Mesenchymal stem cell (in vitro differentiated cells and primary cell): Measurements from ENCODE around the gene ASPHD2.

Experiments
- DNase-seq: peaks from one replicate; pipeline ENCODE4 v3.0.0-alpha.2; 2013
- H2AFZ ChIP-seq: one replicate; pipeline ENCODE4 v1.6.1; 2013; ENCODE audit warnings: low read depth, mild to moderate bottlenecking, control low read depth, inconsistent platforms, low read length, moderate library complexity
- H2AK5ac ChIP-seq: 2 replicates; pipeline ENCODE4 v1.6.1; 2013; ENCODE audit warnings: low read length, moderate library complexity, mild to moderate bottlenecking, inconsistent platforms; ENCODE audit not compliant: severe bottlenecking
- H2BK120ac ChIP-seq: one replicate; pipeline ENCODE4 v1.6.1; 2013; ENCODE audit warnings: low read depth, mild to moderate bottlenecking, inconsistent platforms, low read length, moderate library complexity
- H2BK12ac ChIP-seq, 2 experiments: one replicate each; pipeline ENCODE4 v1.6.1; 2013; ENCODE audit warnings: inconsistent platforms in 2 of 2, low read length in 2 of 2, mild to moderate bottlenecking in 2 of 2, moderate library complexity in 2 of 2, control low read depth in 1 of 2
- H2BK15ac ChIP-seq: one replicate; pipeline ENCODE4 v1.6.1; 2013; ENCODE audit warnings: mild to moderate bottlenecking, low read depth, inconsistent platforms; ENCODE audit not compliant: poor library complexity, severe bottlenecking
- H2BK5ac ChIP-seq: 2 replicates; pipeline ENCODE4 v1.6.1; 2013; ENCODE audit warnings: low read depth, mild to moderate bottlenecking, low read length, control low read depth, inconsistent platforms; ENCODE audit not compliant: poor library complexity, severe bottlenecking
- H3K14ac ChIP-seq, 2 experiments: one replicate each; pipeline ENCODE4 v1.6.1; 2013; ENCODE audit warnings: inconsistent platforms in 2 of 2, low read length in 2 of 2, control low read depth in 1 of 2, mild to moderate bottlenecking in 1 of 2, moderate library complexity in 1 of 2
- H3K18ac ChIP-seq, 2 experiments: one replicate each; pipeline ENCODE4 v1.6.1; 2013; ENCODE audit warnings: inconsistent platforms in 2 of 2, low read length in 2 of 2, control low read depth in 1 of 2, low read depth in 1 of 2, mild to moderate bottlenecking in 1 of 2
- H3K23ac ChIP-seq, 2 experiments: one replicate each; pipeline ENCODE4 v1.6.1; 2013; ENCODE audit warnings: inconsistent platforms in 2 of 2, low read length in 2 of 2, mild to moderate bottlenecking in 2 of 2, moderate library complexity in 2 of 2, control low read depth in 1 of 2
- H3K27ac ChIP-seq: 2 replicates; pipeline ENCODE4 v1.5.1; 2013; ENCODE audit warnings: mild to moderate bottlenecking, moderate library complexity, low read length, control low read depth, inconsistent platforms; ENCODE audit not compliant: poor library complexity, severe bottlenecking
- H3K27me3 ChIP-seq, 2 experiments: 2 replicates each; pipeline versions ENCODE4 v1.6.1 to v1.7.0; 2013; ENCODE audit warnings: low read length in 2 of 2, mild to moderate bottlenecking in 2 of 2, moderate library complexity in 2 of 2, control low read depth in 1 of 2, inconsistent platforms in 1 of 2; ENCODE audit not compliant: control insufficient read depth in 1 of 2, insufficient read depth in 1 of 2
- H3K36me3 ChIP-seq, 2 experiments: 2 replicates each; pipeline versions ENCODE4 v1.6.1 to v1.7.0; 2013; ENCODE audit warnings: low read length in 2 of 2, control low read depth in 1 of 2, inconsistent platforms in 1 of 2, low read depth in 1 of 2, mild to moderate bottlenecking in 1 of 2; ENCODE audit not compliant: insufficient read depth in 2 of 2, control insufficient read depth in 1 of 2
- H3K4ac ChIP-seq, 2 experiments: one replicate each; pipeline ENCODE4 v1.6.1; 2013; ENCODE audit warnings: inconsistent platforms in 2 of 2, low read length in 2 of 2, mild to moderate bottlenecking in 2 of 2, moderate library complexity in 2 of 2, control low read depth in 1 of 2, low read depth in 1 of 2
- H3K4me1 ChIP-seq: 2 replicates; pipeline ENCODE4 v1.6.1; 2013; ENCODE audit warnings: low read depth, low read length, control low read depth; ENCODE audit not compliant: control insufficient read depth, insufficient read depth
- H3K4me2 ChIP-seq: 2 replicates; pipeline ENCODE4 v1.6.1; 2013; ENCODE audit warnings: low read length, mild to moderate bottlenecking, inconsistent platforms; ENCODE audit not compliant: poor library complexity, severe bottlenecking
- H3K4me3 ChIP-seq, 2 experiments: 2 replicates each; pipeline versions ENCODE4 v1.5.1 to v1.7.0; 2013; ENCODE audit warnings: low read length in 2 of 2, mild to moderate bottlenecking in 2 of 2, control low read depth in 1 of 2, low read depth in 1 of 2; ENCODE audit not compliant: insufficient read depth in 1 of 2
- H3K79me1 ChIP-seq: replicated peaks from 2 replicates; pipeline ENCODE4 v1.6.1; 2013; ENCODE audit warnings: mild to moderate bottlenecking, control low read depth, low read length, inconsistent platforms; ENCODE audit not compliant: poor library complexity, severe bottlenecking
- H3K9ac ChIP-seq: 2 replicates; pipeline ENCODE4 v1.7.0; 2013; ENCODE audit warnings: mild to moderate bottlenecking, low read length, moderate library complexity
- H3K9me3 ChIP-seq: 2 replicates; pipeline ENCODE4 v1.7.0; 2013; ENCODE audit warnings: mild to moderate bottlenecking, low read length; ENCODE audit not compliant: control insufficient read depth
- H4K8ac ChIP-seq: one replicate; pipeline ENCODE4 v1.6.1; 2013; ENCODE audit warnings: inconsistent platforms, mild to moderate bottlenecking, low read length, moderate library complexity
- H4K91ac ChIP-seq: one replicate; pipeline ENCODE4 v1.6.1; 2013; ENCODE audit warnings: mild to moderate bottlenecking, low read length, inconsistent platforms
- WGBS: methylation state at CpG from one replicate; pipeline ENCODE4 v1.1.7; 2013; ENCODE audit warnings: mixed read lengths; 5-methylcytosine and 5-hydroxymethylcytosine counted together

ASPHD2 gene

DNA sequence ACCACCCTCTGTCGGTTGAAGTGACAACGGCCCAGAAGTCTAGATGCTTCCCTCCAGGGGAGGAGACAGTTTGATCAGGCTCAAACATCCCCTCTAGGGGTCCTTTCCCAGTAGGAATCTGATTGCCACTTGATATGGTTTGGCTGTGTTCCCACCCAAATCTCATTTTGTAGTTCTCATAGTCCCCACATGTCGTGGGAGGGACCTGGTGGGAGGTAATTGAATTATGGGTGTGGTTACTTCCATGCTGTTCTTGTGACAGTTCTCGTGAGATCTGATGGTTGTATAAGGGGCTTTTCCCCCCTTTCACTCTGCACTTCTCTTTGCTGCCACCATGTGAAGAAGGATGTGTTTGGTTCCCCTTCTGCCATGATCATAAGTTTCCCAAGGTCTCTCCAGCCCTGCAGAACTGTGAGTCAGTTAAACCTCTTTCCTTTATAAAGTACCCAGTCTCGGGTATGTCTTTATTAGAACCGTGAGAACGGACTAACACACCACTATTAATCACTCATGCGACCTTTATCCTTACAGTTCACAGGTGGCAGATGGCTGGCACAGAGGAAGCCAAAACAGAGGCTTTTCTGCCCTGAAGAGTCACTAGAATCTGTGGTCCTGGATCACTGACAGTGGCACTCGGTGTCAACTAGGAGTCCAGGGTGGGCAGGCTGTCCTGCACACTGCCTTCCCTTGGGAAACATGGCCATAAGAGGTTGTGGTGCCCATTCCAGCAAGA lies 21.6 kb downstream of the ASPHD2 start:
- no peak overlapping the region for H2BK5ac ChIP-seq
- H3K79me1 ChIP-seq, result peaks cover 12% of the 10 kb centered on the region
- no peak overlapping the region for H3K4me2 ChIP-seq
- H2BK15ac ChIP-seq, result no peak overlapping the region
- no peak overlapping the region for H3K27ac ChIP-seq
- no peak overlapping the region for H2AFZ ChIP-seq
- no peak overlapping the region for H3K23ac ChIP-seq
- no peak for DNase-seq
- no peaks in the 10 kb centered on the region for H3K27me3 ChIP-seq
- no peak overlapping the region for H3K14ac ChIP-seq
- WGBS, result 78% methylated on average over 8 of the region's 9 CpGs
- no peaks in the 10 kb centered on the region for H3K9me3 ChIP-seq
- no peak overlapping the region for H4K91ac ChIP-seq
- H3K4me3 ChIP-seq, result no peak overlapping the region
- H3K36me3 ChIP-seq, result peaks cover 39 to 48% of the 10 kb centered on the region in 2 experiments
- no peak overlapping the region for H2AK5ac ChIP-seq
- H2BK120ac ChIP-seq, result no peak overlapping the region
- H4K8ac ChIP-seq, result no peak overlapping the region
- H3K9ac ChIP-seq, result no peak overlapping the region
- no peak overlapping the region for H2BK12ac ChIP-seq
- H3K4ac ChIP-seq, result no peak overlapping the region
- H3K18ac ChIP-seq, result no peak overlapping the region
- H3K4me1 ChIP-seq, result no peaks in the 10 kb centered on the region

DNA sequence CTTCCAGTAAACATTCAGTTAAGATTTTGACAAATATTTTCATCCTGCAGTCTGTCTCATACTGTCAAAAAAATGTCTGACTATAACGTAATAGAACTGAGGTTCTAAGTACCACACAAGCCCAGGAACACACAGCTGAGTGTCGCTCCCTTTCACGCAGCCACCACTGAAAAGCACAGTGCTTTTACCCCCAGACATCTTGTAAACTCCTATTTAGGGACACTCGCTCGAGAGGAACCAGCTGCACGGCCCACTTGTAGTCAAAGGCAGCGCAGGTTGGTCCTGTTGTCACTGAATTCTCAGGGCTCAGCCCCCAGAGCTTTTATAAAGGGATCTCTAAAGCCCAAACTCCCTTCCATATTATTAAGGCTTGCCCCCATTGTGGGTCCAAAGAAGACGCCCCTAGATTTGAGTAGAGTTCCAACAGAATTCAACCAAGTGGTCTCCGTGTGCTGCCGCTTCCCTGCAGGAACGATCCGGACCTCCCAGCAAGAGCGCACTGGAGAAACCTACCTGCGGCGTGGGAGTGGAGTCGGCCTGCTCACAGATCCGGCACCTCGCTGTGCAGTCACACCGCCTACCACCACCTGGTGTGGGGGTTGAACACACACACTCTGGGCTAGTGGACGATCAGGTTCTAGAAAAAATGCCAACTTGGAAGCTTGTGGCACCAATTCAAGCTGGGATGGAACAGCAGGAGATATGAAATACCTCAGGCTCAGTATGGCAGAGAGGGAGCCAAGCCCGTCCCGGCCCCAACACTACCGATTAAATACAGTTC lies 23.4 kb downstream of the ASPHD2 start:
- H2AFZ ChIP-seq, result no peak overlapping the region
- peaks cover 48 to 63% of the 10 kb centered on the region in 2 experiments for H3K36me3 ChIP-seq
- H2AK5ac ChIP-seq, result no peak overlapping the region
- no peak overlapping the region for H3K4me2 ChIP-seq
- H2BK15ac ChIP-seq, result no peak overlapping the region
- peaks cover 18% of the 10 kb centered on the region for H3K79me1 ChIP-seq
- no peak overlapping the region for H3K23ac ChIP-seq
- no peak overlapping the region for H2BK120ac ChIP-seq
- no peak overlapping the region for H2BK12ac ChIP-seq
- H3K4me3 ChIP-seq, result no peak overlapping the region
- no peak overlapping the region for H3K9ac ChIP-seq
- H3K4ac ChIP-seq, result no peak overlapping the region
- DNase-seq, result no peak
- H3K9me3 ChIP-seq, result no peaks in the 10 kb centered on the region
- no peak overlapping the region for H3K18ac ChIP-seq
- no peak overlapping the region for H2BK5ac ChIP-seq
- no peak overlapping the region for H3K14ac ChIP-seq
- H3K4me1 ChIP-seq, result no peaks in the 10 kb centered on the region
- WGBS, result 96% methylated on average over 23 of the region's 23 CpGs
- no peak overlapping the region for H4K91ac ChIP-seq
- H3K27ac ChIP-seq, result no peak overlapping the region
- no peak overlapping the region for H4K8ac ChIP-seq
- no peaks in the 10 kb centered on the region for H3K27me3 ChIP-seq

DNA sequence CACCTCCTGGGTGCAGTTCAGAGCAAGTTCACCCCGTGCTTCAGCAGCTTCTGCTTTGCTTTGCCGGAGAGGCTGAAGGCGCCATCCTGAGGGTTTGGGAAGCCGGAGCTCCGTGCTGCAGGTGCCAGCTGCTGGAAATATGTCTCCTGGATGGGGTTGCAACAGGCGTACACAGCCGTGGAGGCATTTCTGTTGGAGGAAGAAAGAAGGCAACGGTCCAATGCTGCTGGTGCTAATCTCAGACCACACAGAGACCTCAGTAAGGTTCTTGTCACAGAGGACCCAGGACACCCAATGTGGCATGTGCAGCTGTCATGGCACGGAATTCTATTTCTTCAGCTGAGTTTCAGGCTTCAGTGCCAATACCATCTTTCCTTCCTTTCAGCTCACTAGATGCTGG lies 24.2 kb downstream of the ASPHD2 start:
- Histone ChIP-seq H2BK15ac (no peak overlapping the region), H2AK5ac (no peak overlapping the region), H2BK120ac (no peak overlapping the region), H3K27me3 (no peaks in the 10 kb centered on the region), H2AFZ (no peak overlapping the region), H4K8ac (no peak overlapping the region), H3K79me1 (peaks cover 25% of the 10 kb centered on the region), H3K4me1 (no peaks in the 10 kb centered on the region), H2BK12ac (no peak overlapping the region), H3K23ac (no peak overlapping the region), H3K9me3 (no peaks in the 10 kb centered on the region), H3K4me3 (no peak overlapping the region), H3K4me2 (no peak overlapping the region), H3K27ac (no peak overlapping the region), H3K18ac (no peak overlapping the region), H4K91ac (no peak overlapping the region), H3K4ac (no peak overlapping the region), H2BK5ac (no peak overlapping the region), H3K14ac (no peak overlapping the region), H3K9ac (no peak overlapping the region), H3K36me3 (peaks cover 56 to 71% of the 10 kb centered on the region in 2 experiments)
- 95% methylated on average over 9 of the region's 9 CpGs for WGBS
- DNase-seq, result no peak

- no peaks in the 10 kb centered on the region for H3K4me1 ChIP-seq
- H3K23ac ChIP-seq, result no peak overlapping the region
- no peaks in the 10 kb centered on the region for H3K27me3 ChIP-seq
- H3K4me3 ChIP-seq, result no peak overlapping the region
- no peak overlapping the region for H3K9ac ChIP-seq
- H3K4me2 ChIP-seq, result no peak overlapping the region
- H2BK15ac ChIP-seq, result no peak overlapping the region
- H2BK120ac ChIP-seq, result no peak overlapping the region
- H3K36me3 ChIP-seq, result peaks cover 60 to 79% of the 10 kb centered on the region in 2 experiments
- no peak overlapping the region for H4K91ac ChIP-seq
- no peak overlapping the region for H2AFZ ChIP-seq
- no peak overlapping the region for H4K8ac ChIP-seq
- no peak overlapping the region for H2AK5ac ChIP-seq
- no peak for DNase-seq
- WGBS, result 92% methylated on average over 4 of the region's 5 CpGs
- H3K79me1 ChIP-seq, result peaks cover 29% of the 10 kb centered on the region
- H2BK12ac ChIP-seq, result no peak overlapping the region
- H2BK5ac ChIP-seq, result no peak overlapping the region
- no peak overlapping the region for H3K4ac ChIP-seq
- H3K14ac ChIP-seq, result no peak overlapping the region
- no peaks in the 10 kb centered on the region for H3K9me3 ChIP-seq
- no peak overlapping the region for H3K18ac ChIP-seq
- no peak overlapping the region for H3K27ac ChIP-seq
Observed at GRCh38 chr22:26453812-26454500, 24.9 kb downstream of the ASPHD2 start.
